Peyer's patch (tissue), 4 donors: ENCODE measurements around the gene RBMY1D. TPM values are rescaled to one million over a fixed set of nuclear protein-coding genes. Genes with fewer than 3 reads are reported as not detected.

Experiments
- DNase-seq, 3 donors: peaks; one replicate each; pipeline ENCODE4 v3.0.0-alpha.2; 2017 to 2019
- H3K27ac ChIP-seq, 4 donors: fragments of 200-600 bp; sonication (generic); one replicate each; pipeline ENCODE4 v1.5.1; 2016 to 2019
- H3K27me3 ChIP-seq, 2 donors: fragments of 200-600 bp; sonication (generic); one replicate each; pipeline ENCODE4 v1.5.1; 2019
- H3K36me3 ChIP-seq, 3 donors: fragments of 200-600 bp; sonication (generic); one replicate each; pipeline ENCODE4 v1.5.1; 2016 to 2019
- H3K4me1 ChIP-seq, 4 donors: fragments of 200-600 bp; sonication (generic); one replicate each; pipeline ENCODE4 v1.5.1; 2016 to 2019
- H3K4me3 ChIP-seq, 4 donors: fragments of 200-600 bp; sonication (generic); 1 replicate in 3 of 4; 2 replicates in 1 of 4; pipeline ENCODE4 v1.5.1; 2016 to 2019; ENCODE audit warnings: mild to moderate bottlenecking in 1 of 4
- H3K9me3 ChIP-seq, 4 donors: fragments of 200-600 bp; sonication (generic); one replicate each; pipeline ENCODE4 v1.5.1; 2016 to 2019; ENCODE audit warnings: mild to moderate bottlenecking in 1 of 4
- POLR2A ChIP-seq, 2 donors: fragments of 450-650 bp; IDR thresholded peaks; one replicate each; pipeline ENCODE4 v1.5.1; 2017; ENCODE audit warnings: antibody characterized with exemption in 2 of 2, mild to moderate bottlenecking in 2 of 2, moderate library complexity in 2 of 2
- total RNA-seq, 4 donors: library from RNA; depleted of rRNA; stranded (reverse); fragments of >200 nt; gene quantifications; one replicate each; pipeline ENCODE4 v1.1.0, GENCODE V29; 2016
- TF ChIP-seq, protein P1 (sequence below), 6 experiments: fragments of 450-650 bp in 4 of 6; fragments of 200-600 bp in 2 of 6; sonication (generic) in 1 of 6; IDR thresholded peaks; one replicate each; pipeline ENCODE4 v1.5.1; 2017 to 2019; ENCODE audit warnings: antibody characterized with exemption in 6 of 6, mild to moderate bottlenecking in 3 of 6, moderate library complexity in 1 of 6

RBMY1D gene
- total RNA-seq, 4 donors from 2014 or later = not detected

DNA sequence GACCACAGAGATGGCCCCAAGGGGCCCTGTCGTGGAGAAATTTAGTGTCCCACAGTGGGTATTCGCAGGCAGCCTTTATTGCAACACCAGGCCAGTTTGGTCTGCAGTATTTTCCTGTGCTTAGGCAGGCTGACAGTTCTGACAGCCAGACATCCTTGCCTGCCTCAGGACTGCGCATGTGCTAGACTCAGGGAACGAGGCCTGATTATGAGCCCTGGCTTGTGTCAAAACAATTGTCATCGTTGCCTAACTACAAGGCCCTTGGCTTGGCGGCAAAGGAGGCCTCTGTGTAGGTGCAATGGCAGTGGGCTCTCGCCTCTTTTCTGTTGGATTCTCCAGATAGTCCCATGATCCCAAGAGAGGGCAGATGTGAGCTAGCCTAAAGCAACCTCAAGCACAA is 59.3 kb downstream of the RBMY1D start:
- Histone ChIP-seq H3K4me3 (no peak overlapping the region), H3K9me3 (no peaks in the 10 kb centered on the region), H3K4me1 (no peaks in the 10 kb centered on the region), H3K36me3 (no peaks in the 10 kb centered on the region), H3K27ac (no peak overlapping the region), H3K27me3 (no peaks in the 10 kb centered on the region)
- no peak for DNase-seq
- TF ChIP-seq, protein P1, sequence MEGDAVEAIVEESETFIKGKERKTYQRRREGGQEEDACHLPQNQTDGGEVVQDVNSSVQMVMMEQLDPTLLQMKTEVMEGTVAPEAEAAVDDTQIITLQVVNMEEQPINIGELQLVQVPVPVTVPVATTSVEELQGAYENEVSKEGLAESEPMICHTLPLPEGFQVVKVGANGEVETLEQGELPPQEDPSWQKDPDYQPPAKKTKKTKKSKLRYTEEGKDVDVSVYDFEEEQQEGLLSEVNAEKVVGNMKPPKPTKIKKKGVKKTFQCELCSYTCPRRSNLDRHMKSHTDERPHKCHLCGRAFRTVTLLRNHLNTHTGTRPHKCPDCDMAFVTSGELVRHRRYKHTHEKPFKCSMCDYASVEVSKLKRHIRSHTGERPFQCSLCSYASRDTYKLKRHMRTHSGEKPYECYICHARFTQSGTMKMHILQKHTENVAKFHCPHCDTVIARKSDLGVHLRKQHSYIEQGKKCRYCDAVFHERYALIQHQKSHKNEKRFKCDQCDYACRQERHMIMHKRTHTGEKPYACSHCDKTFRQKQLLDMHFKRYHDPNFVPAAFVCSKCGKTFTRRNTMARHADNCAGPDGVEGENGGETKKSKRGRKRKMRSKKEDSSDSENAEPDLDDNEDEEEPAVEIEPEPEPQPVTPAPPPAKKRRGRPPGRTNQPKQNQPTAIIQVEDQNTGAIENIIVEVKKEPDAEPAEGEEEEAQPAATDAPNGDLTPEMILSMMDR (IDR thresholded peaks at IDR 0.05) = no peak
- no peak for TF ChIP-seq POLR2A (IDR thresholded peaks at IDR 0.05)

Other genes with a start within 250 kb of the RBMY1D start
- not detected for gene RBMY1E, start 23.5 kb upstream of the RBMY1D start, total RNA-seq